ENCODE results near the gene RHBDL1. TPM values are rescaled to one million over a fixed set of nuclear protein-coding genes. Genes with fewer than 3 reads are reported as not detected.
A peak's percentile ranks its signal among the peaks of the same experiment; 100 is the strongest.

Gene RHBDL1
- total RNA-seq, 2 experiments from 2014 or later = 0.79 to 0.89 TPM

- no peaks in the 10 kb centered on the region for H3K9me3 Mint-ChIP-seq
- no peak for TF ChIP-seq CTCF (IDR thresholded peaks at IDR 0.05)
- DNase-seq (no peak), ATAC-seq (no peak)
- H3K36me3 Mint-ChIP-seq (ENCODE audit: low read depth) = peaks cover 12% of the 10 kb centered on the region
- intact Hi-C loops (cut with micrococcal nuclease) = no loop called here
- H3K27me3 Mint-ChIP-seq = peaks cover 7% of the 10 kb centered on the region
- no peak overlapping the region for H3K27ac Mint-ChIP-seq
- H3K4me3 Mint-ChIP-seq = no peak overlapping the region
- CTCF ChIA-PET = interaction anchor here (0.8 to 1.1 kb wide), 2 partner anchors 9 to 29 kb away, joined by 3 read pairs; partner anchors contain the start of gene RHOT2
- POLR2A ChIA-PET = interaction anchor here (1.6 to 1.9 kb wide), 2 partner anchors 13 to 28 kb away, joined by 8 read pairs; partner anchors contain the start of genes WDR24 and WDR90
- H3K4me1 Mint-ChIP-seq (ENCODE audit: low read depth) = peaks cover 21% of the 10 kb centered on the region
Observed at GRCh38 chr16:676913-677312, 1.4 kb downstream of the RHBDL1 start.

- CTCF ChIA-PET = interaction anchor here (0.8 to 1.1 kb wide), 2 partner anchors 10 to 29 kb away, joined by 3 read pairs; partner anchors contain the start of gene RHOT2
- Mint-ChIP-seq H3K4me3 (no peak overlapping the region), H3K9me3 (no peaks in the 10 kb centered on the region), H3K27me3 (peaks cover 7% of the 10 kb centered on the region), H3K27ac (no peak overlapping the region), H3K4me1 (ENCODE audit: low read depth) (peaks cover 26% of the 10 kb centered on the region), H3K36me3 (ENCODE audit: low read depth) (peaks cover 16% of the 10 kb centered on the region)
- intact Hi-C loops (cut with micrococcal nuclease) = no loop called here
- DNase-seq (no peak), ATAC-seq (no peak)
- POLR2A ChIA-PET = no interaction called here
- TF ChIP-seq CTCF (IDR thresholded peaks at IDR 0.05) = no peak
Observed at GRCh38 chr16:677316-678190, 2.1 kb downstream of the RHBDL1 start.

GRCh38 chr16:678209-678857, 2.9 kb downstream of the RHBDL1 start:
- Mint-ChIP-seq H3K27ac (no peak overlapping the region), H3K27me3 (peaks cover 7% of the 10 kb centered on the region), H3K4me1 (ENCODE audit: low read depth) (peaks cover 34% of the 10 kb centered on the region), H3K9me3 (no peaks in the 10 kb centered on the region), H3K4me3 (peak overlapping the region; percentile 11), H3K36me3 (ENCODE audit: low read depth) (peaks cover 19% of the 10 kb centered on the region)
- intact Hi-C loops (cut with micrococcal nuclease) = no loop called here
- ChIA-PET CTCF (interaction anchor here (1.0 to 1.4 kb wide), 2 partner anchors 11 to 29 kb away, joined by 3 to 9 read pairs; partner anchors contain the start of genes RHOT2 and WDR90), POLR2A (interaction anchor here (0.5 to 1.4 kb wide), 6 partner anchors 8 to 1310 kb away, joined by 3 to 9 read pairs (median 3); partner anchors contain the start of genes RHOT2 and WDR90)
- DNase-seq = no peak
- no peak for TF ChIP-seq CTCF (IDR thresholded peaks at IDR 0.05)
- no peak for ATAC-seq

- Mint-ChIP-seq H3K4me3 (peak overlapping the region; percentile 75), H3K9me3 (no peaks in the 10 kb centered on the region), H3K36me3 (ENCODE audit: low read depth) (peaks cover 20% of the 10 kb centered on the region), H3K4me1 (ENCODE audit: low read depth) (peaks cover 36% of the 10 kb centered on the region), H3K27me3 (peaks cover 7% of the 10 kb centered on the region), H3K27ac (peak overlapping the region; percentile 65)
- TF ChIP-seq CTCF (IDR thresholded peaks at IDR 0.05) = no peak
- POLR2A ChIA-PET = interaction anchor here (0.5 to 2.7 kb wide), 8 partner anchors 9 to 1309 kb away, joined by 3 to 11 read pairs (median 3); partner anchors contain the start of genes RHOT2 and WDR90
- ATAC-seq = peak; percentile 26
- CTCF ChIA-PET = interaction anchor here (1.0 to 1.4 kb wide), 2 partner anchors 12 to 30 kb away, joined by 3 to 9 read pairs; partner anchors contain the start of genes RHOT2 and WDR90
- intact Hi-C loops (cut with micrococcal nuclease) = no loop called here
- peak; percentile 61 for DNase-seq
Observed at GRCh38 chr16:678858-679813, 3.7 kb downstream of the RHBDL1 start.

All from activated CD8-positive, alpha-beta T cell treated with anti-CD3 and anti-CD28 coated beads for 36 hours (primary cell).